Measurements from ENCODE around the gene PCLAF. TPM values are rescaled to one million over a fixed set of nuclear protein-coding genes. Genes with fewer than 3 reads are reported as not detected.

Gene PCLAF
- total RNA-seq, 1 experiment from 2014 or later = 138 TPM

- H3K4me1 ChIP-seq (ENCODE audit: insufficient read depth, low read length, poor library complexity, severe bottlenecking) = peaks cover 23% of the 10 kb centered on the region
- DNase-seq (ENCODE audit: low spot score) = no peak
- POLR2A ChIA-PET (ENCODE audit: low non-redundant PET) = interaction anchor here (0.6 kb wide), 1 partner anchor 187 kb away, joined by 3 read pairs; no protein-coding TSS in a partner anchor
- no peaks in the 10 kb centered on the region for H3K9me3 ChIP-seq (ENCODE audit: low read depth, low read length, poor library complexity, severe bottlenecking)
- H3K36me3 ChIP-seq (ENCODE audit: insufficient read depth, low read length, poor library complexity, severe bottlenecking) = peaks cover 5% of the 10 kb centered on the region
- no peak overlapping the region for H3K4me3 ChIP-seq (ENCODE audit: low read depth, low read length, poor library complexity, severe bottlenecking)
- H3K27me3 ChIP-seq (replicated peaks; ENCODE audit: insufficient read depth, low read depth, low read length, poor library complexity) = no peaks in the 10 kb centered on the region
- CTCF ChIA-PET = no interaction called here
- intact Hi-C loops (cut with micrococcal nuclease; ENCODE audit: unreplicated experiment) = no loop called here
- BruUV-seq (replicated peaks) = no TSS peak
- no peak for TF ChIP-seq CTCF (conservative IDR thresholded peaks at IDR 0.05; ENCODE audit: low read depth, low read length)
- no peak for TF ChIP-seq EZH2 (IDR thresholded peaks at IDR 0.05; ENCODE audit: borderline replicate concordance, low read depth, low read length, poor library complexity, severe bottlenecking)
- no peak overlapping the region for H3K27ac ChIP-seq (ENCODE audit: low read depth, low read length, poor library complexity, severe bottlenecking)
Measured at GRCh38 chr15:64340355-64340754, 40.9 kb downstream of the PCLAF start.

DNA sequence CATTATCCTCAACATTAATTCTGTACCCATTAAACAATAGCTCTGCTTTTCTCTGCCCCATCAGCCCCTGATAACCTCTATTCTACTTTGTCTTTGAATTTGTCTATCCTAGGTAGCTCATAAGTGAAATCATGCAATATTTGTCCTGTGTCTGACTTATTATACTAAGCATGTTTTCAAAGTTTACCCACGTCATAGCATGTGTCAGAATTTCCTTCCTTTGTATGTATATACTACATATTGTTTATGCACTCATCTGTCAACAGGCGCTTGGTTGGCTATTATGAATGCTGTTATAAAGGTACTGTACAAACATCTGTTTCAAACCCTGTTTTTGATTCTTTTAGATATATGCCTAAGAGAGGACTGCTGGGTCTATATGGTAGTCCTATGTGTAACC lies 43.5 kb downstream of the PCLAF start:
- Histone ChIP-seq H3K27ac (ENCODE audit: low read depth, low read length, poor library complexity, severe bottlenecking) (no peak overlapping the region), H3K27me3 (replicated peaks; ENCODE audit: insufficient read depth, low read depth, low read length, poor library complexity) (no peaks in the 10 kb centered on the region), H3K36me3 (ENCODE audit: insufficient read depth, low read length, poor library complexity, severe bottlenecking) (peaks cover 5% of the 10 kb centered on the region), H3K4me3 (ENCODE audit: low read depth, low read length, poor library complexity, severe bottlenecking) (no peak overlapping the region), H3K9me3 (ENCODE audit: low read depth, low read length, poor library complexity, severe bottlenecking) (no peaks in the 10 kb centered on the region), H3K4me1 (ENCODE audit: insufficient read depth, low read length, poor library complexity, severe bottlenecking) (no peaks in the 10 kb centered on the region)
- no TSS peak for BruUV-seq (replicated peaks)
- no peak for DNase-seq (ENCODE audit: low spot score)
- intact Hi-C loops (cut with micrococcal nuclease; ENCODE audit: unreplicated experiment) = no loop called here
- ChIA-PET CTCF (interaction anchor here (0.6 kb wide), 1 partner anchor 726 kb away, joined by 3 read pairs; no protein-coding TSS in a partner anchor), POLR2A (ENCODE audit: low non-redundant PET) (no interaction called here)
- TF ChIP-seq EZH2 (IDR thresholded peaks at IDR 0.05; ENCODE audit: borderline replicate concordance, low read depth, low read length, poor library complexity, severe bottlenecking) = no peak
- TF ChIP-seq CTCF (conservative IDR thresholded peaks at IDR 0.05; ENCODE audit: low read depth, low read length) = no peak

- intact Hi-C loops (cut with micrococcal nuclease; ENCODE audit: unreplicated experiment) = no loop called here
- no peak for TF ChIP-seq EZH2 (IDR thresholded peaks at IDR 0.05; ENCODE audit: borderline replicate concordance, low read depth, low read length, poor library complexity, severe bottlenecking)
- TF ChIP-seq CTCF (conservative IDR thresholded peaks at IDR 0.05; ENCODE audit: low read depth, low read length) = no peak
- Histone ChIP-seq H3K27me3 (replicated peaks; ENCODE audit: insufficient read depth, low read depth, low read length, poor library complexity) (no peaks in the 10 kb centered on the region), H3K4me1 (ENCODE audit: insufficient read depth, low read length, poor library complexity, severe bottlenecking) (no peaks in the 10 kb centered on the region), H3K36me3 (ENCODE audit: insufficient read depth, low read length, poor library complexity, severe bottlenecking) (no peaks in the 10 kb centered on the region), H3K9me3 (ENCODE audit: low read depth, low read length, poor library complexity, severe bottlenecking) (no peaks in the 10 kb centered on the region), H3K4me3 (ENCODE audit: low read depth, low read length, poor library complexity, severe bottlenecking) (no peak overlapping the region), H3K27ac (ENCODE audit: low read depth, low read length, poor library complexity, severe bottlenecking) (no peak overlapping the region)
- POLR2A ChIA-PET (ENCODE audit: low non-redundant PET) = no interaction called here
- no TSS peak for BruUV-seq (replicated peaks)
- no peak for DNase-seq (ENCODE audit: low spot score)
- CTCF ChIA-PET = no interaction called here
Measured at GRCh38 chr15:64333986-64334929, 47.0 kb downstream of the PCLAF start.
